ENCODE data around the gene CDS2. TPM values are rescaled to one million over a fixed set of nuclear protein-coding genes. Genes with fewer than 3 reads are reported as not detected.
A peak's percentile ranks its signal among the peaks of the same experiment; 100 is the strongest.

CDS2 gene
- total and polyA plus RNA-seq, 9 donors = 15.6 to 20.9 (median 17.9) TPM

GRCh38 chr20:5188736-5189135, 61.9 kb downstream of the CDS2 start:
- H3K4me1 ChIP-seq (ENCODE audit: control insufficient read depth, insufficient read depth, low read length) = peaks cover 7% of the 10 kb centered on the region
- no peaks in the 10 kb centered on the region for H3K27me3 ChIP-seq (ENCODE audit: control insufficient read depth, insufficient read depth, low read length)
- peaks cover 56% of the 10 kb centered on the region for H3K36me3 ChIP-seq (ENCODE audit: control insufficient read depth, insufficient read depth, low read length)
- WGBS (ENCODE audit: insufficient coverage) = 69% methylated on average over 6 of the region's 7 CpGs
- no peak overlapping the region for H3K27ac ChIP-seq (ENCODE audit: low read length)
- H3K9me3 ChIP-seq (replicated peaks; ENCODE audit: control insufficient read depth, low read depth, low read length) = no peaks in the 10 kb centered on the region
- H3K4me3 ChIP-seq (ENCODE audit: low read length) = no peak overlapping the region
- no peak for DNase-seq

- H3K36me3 ChIP-seq (ENCODE audit: control insufficient read depth, insufficient read depth, low read length) = peaks cover 62% of the 10 kb centered on the region
- H3K9me3 ChIP-seq (replicated peaks; ENCODE audit: control insufficient read depth, low read depth, low read length) = no peaks in the 10 kb centered on the region
- H3K27ac ChIP-seq (ENCODE audit: low read length) = no peak overlapping the region
- peaks cover 7% of the 10 kb centered on the region for H3K4me1 ChIP-seq (ENCODE audit: control insufficient read depth, insufficient read depth, low read length)
- DNase-seq = no peak
- no peaks in the 10 kb centered on the region for H3K27me3 ChIP-seq (ENCODE audit: control insufficient read depth, insufficient read depth, low read length)
- 92% methylated on average over 6 of the region's 6 CpGs for WGBS (ENCODE audit: insufficient coverage)
- H3K4me3 ChIP-seq (ENCODE audit: low read length) = no peak overlapping the region
Measured at GRCh38 chr20:5189917-5190316, 63.1 kb downstream of the CDS2 start.

- no peaks in the 10 kb centered on the region for H3K9me3 ChIP-seq (replicated peaks; ENCODE audit: control insufficient read depth, low read depth, low read length)
- no CpG with 5 or more reads among the region's 3 CpGs for WGBS (ENCODE audit: insufficient coverage)
- H3K27ac ChIP-seq (ENCODE audit: low read length) = no peak overlapping the region
- no peak for DNase-seq
- no peaks in the 10 kb centered on the region for H3K27me3 ChIP-seq (ENCODE audit: control insufficient read depth, insufficient read depth, low read length)
- H3K36me3 ChIP-seq (ENCODE audit: control insufficient read depth, insufficient read depth, low read length) = peaks cover 68% of the 10 kb centered on the region
- H3K4me3 ChIP-seq (ENCODE audit: low read length) = no peak overlapping the region
- peaks cover 7% of the 10 kb centered on the region for H3K4me1 ChIP-seq (ENCODE audit: control insufficient read depth, insufficient read depth, low read length)
Measured at GRCh38 chr20:5190444-5190843, 63.6 kb downstream of the CDS2 start.

GRCh38 chr20:5191829-5192569, 65.2 kb downstream of the CDS2 start:
- Histone ChIP-seq H3K9me3 (replicated peaks; ENCODE audit: control insufficient read depth, low read depth, low read length) (no peaks in the 10 kb centered on the region), H3K27ac (ENCODE audit: low read length) (peak overlapping the region; percentile 51), H3K36me3 (ENCODE audit: control insufficient read depth, insufficient read depth, low read length) (peaks cover 53% of the 10 kb centered on the region), H3K27me3 (ENCODE audit: control insufficient read depth, insufficient read depth, low read length) (no peaks in the 10 kb centered on the region), H3K4me3 (ENCODE audit: low read length) (no peak overlapping the region), H3K4me1 (ENCODE audit: control insufficient read depth, insufficient read depth, low read length) (peaks cover 7% of the 10 kb centered on the region)
- 30% methylated on average over 3 of the region's 9 CpGs for WGBS (ENCODE audit: insufficient coverage)
- peak; percentile 86 for DNase-seq

GRCh38 chr20:5192570-5193431, 66.0 kb downstream of the CDS2 start:
- Histone ChIP-seq H3K9me3 (replicated peaks; ENCODE audit: control insufficient read depth, low read depth, low read length) (no peaks in the 10 kb centered on the region), H3K27me3 (ENCODE audit: control insufficient read depth, insufficient read depth, low read length) (no peaks in the 10 kb centered on the region), H3K4me3 (ENCODE audit: low read length) (no peak overlapping the region), H3K27ac (ENCODE audit: low read length) (no peak overlapping the region), H3K36me3 (ENCODE audit: control insufficient read depth, insufficient read depth, low read length) (peaks cover 51% of the 10 kb centered on the region), H3K4me1 (ENCODE audit: control insufficient read depth, insufficient read depth, low read length) (peaks cover 7% of the 10 kb centered on the region)
- WGBS (ENCODE audit: insufficient coverage) = 86% methylated on average over 5 of the region's 9 CpGs
- no peak for DNase-seq

- Histone ChIP-seq H3K4me1 (ENCODE audit: control insufficient read depth, insufficient read depth, low read length) (peaks cover 7% of the 10 kb centered on the region), H3K27me3 (ENCODE audit: control insufficient read depth, insufficient read depth, low read length) (no peaks in the 10 kb centered on the region), H3K27ac (ENCODE audit: low read length) (no peak overlapping the region), H3K36me3 (ENCODE audit: control insufficient read depth, insufficient read depth, low read length) (peaks cover 41% of the 10 kb centered on the region), H3K9me3 (replicated peaks; ENCODE audit: control insufficient read depth, low read depth, low read length) (no peaks in the 10 kb centered on the region), H3K4me3 (ENCODE audit: low read length) (no peak overlapping the region)
- no peak for DNase-seq
- WGBS (ENCODE audit: insufficient coverage) = 89% methylated on average over 4 of the region's 4 CpGs
Measured at GRCh38 chr20:5195655-5196054, 68.8 kb downstream of the CDS2 start.

GRCh38 chr20:5196149-5196548, 69.3 kb downstream of the CDS2 start:
- Histone ChIP-seq H3K27ac (ENCODE audit: low read length) (no peak overlapping the region), H3K4me1 (ENCODE audit: control insufficient read depth, insufficient read depth, low read length) (peaks cover 7% of the 10 kb centered on the region), H3K4me3 (ENCODE audit: low read length) (no peak overlapping the region), H3K9me3 (replicated peaks; ENCODE audit: control insufficient read depth, low read depth, low read length) (no peaks in the 10 kb centered on the region), H3K36me3 (ENCODE audit: control insufficient read depth, insufficient read depth, low read length) (peaks cover 37% of the 10 kb centered on the region), H3K27me3 (ENCODE audit: control insufficient read depth, insufficient read depth, low read length) (no peaks in the 10 kb centered on the region)
- no peak for DNase-seq
- WGBS (ENCODE audit: insufficient coverage) = 76% methylated on average over 3 of the region's 4 CpGs

- 85% methylated on average over 8 of the region's 11 CpGs for WGBS (ENCODE audit: insufficient coverage)
- peaks cover 37% of the 10 kb centered on the region for H3K36me3 ChIP-seq (ENCODE audit: control insufficient read depth, insufficient read depth, low read length)
- H3K9me3 ChIP-seq (replicated peaks; ENCODE audit: control insufficient read depth, low read depth, low read length) = no peaks in the 10 kb centered on the region
- no peak overlapping the region for H3K4me3 ChIP-seq (ENCODE audit: low read length)
- no peaks in the 10 kb centered on the region for H3K27me3 ChIP-seq (ENCODE audit: control insufficient read depth, insufficient read depth, low read length)
- H3K4me1 ChIP-seq (ENCODE audit: control insufficient read depth, insufficient read depth, low read length) = no peaks in the 10 kb centered on the region
- no peak overlapping the region for H3K27ac ChIP-seq (ENCODE audit: low read length)
- no peak for DNase-seq
Measured at GRCh38 chr20:5197270-5197827, 70.5 kb downstream of the CDS2 start.

- no peak overlapping the region for H3K4me3 ChIP-seq (ENCODE audit: low read length)
- WGBS (ENCODE audit: insufficient coverage) = 88% methylated on average over 7 of the region's 10 CpGs
- H3K27ac ChIP-seq (ENCODE audit: low read length) = no peak overlapping the region
- no peaks in the 10 kb centered on the region for H3K27me3 ChIP-seq (ENCODE audit: control insufficient read depth, insufficient read depth, low read length)
- DNase-seq = no peak
- no peaks in the 10 kb centered on the region for H3K9me3 ChIP-seq (replicated peaks; ENCODE audit: control insufficient read depth, low read depth, low read length)
- H3K36me3 ChIP-seq (ENCODE audit: control insufficient read depth, insufficient read depth, low read length) = peaks cover 32% of the 10 kb centered on the region
- no peaks in the 10 kb centered on the region for H3K4me1 ChIP-seq (ENCODE audit: control insufficient read depth, insufficient read depth, low read length)
Measured at GRCh38 chr20:5197847-5198650, 71.2 kb downstream of the CDS2 start.

GRCh38 chr20:5198651-5198924, 71.8 kb downstream of the CDS2 start:
- Histone ChIP-seq H3K27me3 (ENCODE audit: control insufficient read depth, insufficient read depth, low read length) (no peaks in the 10 kb centered on the region), H3K27ac (ENCODE audit: low read length) (no peak overlapping the region), H3K4me1 (ENCODE audit: control insufficient read depth, insufficient read depth, low read length) (no peaks in the 10 kb centered on the region), H3K4me3 (ENCODE audit: low read length) (no peak overlapping the region), H3K36me3 (ENCODE audit: control insufficient read depth, insufficient read depth, low read length) (peaks cover 30% of the 10 kb centered on the region), H3K9me3 (replicated peaks; ENCODE audit: control insufficient read depth, low read depth, low read length) (no peaks in the 10 kb centered on the region)
- WGBS (ENCODE audit: insufficient coverage) = 79% methylated on average over 8 of the region's 8 CpGs
- no peak for DNase-seq

All from muscle of leg (tissue), 11 donors.